Suprapubic skin (tissue), 4 donors: Measurements from ENCODE around the gene FER. TPM values are rescaled to one million over a fixed set of nuclear protein-coding genes. Genes with fewer than 3 reads are reported as not detected.

ENCODE experiments used
- DNase-seq, 2 donors: peaks; one replicate each; pipeline ENCODE4 v3.0.0-alpha.2; 2019; ENCODE audit warnings: low spot score in 2 of 2
- H3K27ac ChIP-seq: fragments of 200-600 bp; sonication (generic); one replicate; pipeline ENCODE4 v1.5.1; 2019
- H3K27me3 ChIP-seq: fragments of 200-600 bp; sonication (generic); one replicate; pipeline ENCODE4 v1.5.1; 2019
- H3K36me3 ChIP-seq: fragments of 200-600 bp; sonication (generic); one replicate; pipeline ENCODE4 v1.5.1; 2019
- H3K4me1 ChIP-seq: fragments of 200-600 bp; sonication (generic); one replicate; pipeline ENCODE4 v1.5.1; 2019
- H3K4me3 ChIP-seq: fragments of 200-600 bp; sonication (generic); one replicate; pipeline ENCODE4 v1.5.1; 2019; ENCODE audit warnings: mild to moderate bottlenecking
- H3K9me3 ChIP-seq: fragments of 200-600 bp; sonication (generic); one replicate; pipeline ENCODE4 v1.5.1; 2019
- EP300 ChIP-seq: sonication (generic); formaldehyde crosslinking; IDR thresholded peaks from one replicate; pipeline ENCODE4 v1.6.1; 2017; ENCODE audit warnings: antibody characterized with exemption
- POLR2A ChIP-seq, 2 donors: fragments of 450-650 bp; IDR thresholded peaks; one replicate each; pipeline ENCODE4 v1.6.1; 2017; ENCODE audit warnings: antibody characterized with exemption in 2 of 2, mild to moderate bottlenecking in 2 of 2, moderate library complexity in 2 of 2
- POLR2AphosphoS5 ChIP-seq, 3 donors: sonication (generic); formaldehyde crosslinking; IDR thresholded peaks; one replicate each; pipeline ENCODE4 v1.6.1; 2017; ENCODE audit warnings: antibody characterized with exemption in 3 of 3
- WGBS: methylation state at CpG from one replicate; pipeline ENCODE4 v1.1.5; 2018; 5-methylcytosine and 5-hydroxymethylcytosine counted together
- total RNA-seq, 4 donors: library from RNA; depleted of rRNA; stranded (reverse); fragments of >200 nt; gene quantifications; one replicate each; pipeline ENCODE4 v1.1.0, GENCODE V29; 2016
- TF ChIP-seq, protein P1 (sequence below), 2 donors: fragments of 200-600 bp in 1 of 2; fragments of 450-650 bp in 1 of 2; sonication (generic) in 1 of 2; IDR thresholded peaks; one replicate each; pipeline ENCODE4 v1.5.1; 2016 to 2019; ENCODE audit warnings: antibody characterized with exemption in 2 of 2, mild to moderate bottlenecking in 1 of 2, moderate library complexity in 1 of 2

The FER gene
- total RNA-seq, 4 donors from 2014 or later = 16.1 to 29.9 (median 23.3) TPM

DNA sequence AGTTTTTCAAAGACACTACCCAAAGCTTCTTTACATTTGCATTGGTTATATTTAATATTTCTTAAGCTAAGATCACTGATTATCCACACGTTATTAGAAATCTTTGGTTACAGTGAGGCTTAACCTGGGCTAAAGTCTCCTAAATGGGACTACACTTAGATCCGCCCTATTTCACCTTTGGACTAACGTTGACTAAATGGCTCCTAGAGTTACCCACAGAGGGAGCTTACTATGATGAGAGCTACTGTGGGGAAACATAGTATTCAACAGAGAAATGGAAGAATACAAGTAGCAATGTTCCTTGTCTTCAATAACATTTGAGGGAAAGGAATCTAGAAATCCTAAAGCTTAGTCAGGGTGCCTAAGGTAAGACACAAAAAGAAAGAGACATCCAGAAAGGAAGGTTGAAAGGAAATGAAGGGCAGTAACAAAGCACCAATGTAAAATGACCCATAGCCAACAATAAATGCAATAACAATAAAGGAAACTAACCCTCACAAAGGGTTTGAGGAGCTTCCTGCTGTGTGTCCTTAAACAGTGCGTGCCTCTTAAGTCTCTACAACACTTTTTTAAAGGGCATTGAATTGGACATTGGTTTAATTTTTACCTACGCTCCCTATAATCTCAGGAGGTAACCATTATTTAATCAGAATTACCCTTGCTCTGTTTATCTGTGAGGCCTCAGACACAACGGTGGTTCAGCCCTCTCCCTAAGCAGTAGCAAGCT lies 445.0 kb downstream of the FER start:
- WGBS = 85% methylated on average over 6 of the region's 6 CpGs
- no peaks in the 10 kb centered on the region for H3K27me3 ChIP-seq
- peaks cover 11% of the 10 kb centered on the region for H3K36me3 ChIP-seq
- no peak for DNase-seq
- no peaks in the 10 kb centered on the region for H3K9me3 ChIP-seq
- peaks cover 20% of the 10 kb centered on the region for H3K4me1 ChIP-seq
- H3K27ac ChIP-seq = no peak overlapping the region
- TF ChIP-seq POLR2AphosphoS5 (IDR thresholded peaks at IDR 0.05) (no peak), EP300 (no peak), POLR2A (IDR thresholded peaks at IDR 0.05) (no peak)
- TF ChIP-seq, protein P1, sequence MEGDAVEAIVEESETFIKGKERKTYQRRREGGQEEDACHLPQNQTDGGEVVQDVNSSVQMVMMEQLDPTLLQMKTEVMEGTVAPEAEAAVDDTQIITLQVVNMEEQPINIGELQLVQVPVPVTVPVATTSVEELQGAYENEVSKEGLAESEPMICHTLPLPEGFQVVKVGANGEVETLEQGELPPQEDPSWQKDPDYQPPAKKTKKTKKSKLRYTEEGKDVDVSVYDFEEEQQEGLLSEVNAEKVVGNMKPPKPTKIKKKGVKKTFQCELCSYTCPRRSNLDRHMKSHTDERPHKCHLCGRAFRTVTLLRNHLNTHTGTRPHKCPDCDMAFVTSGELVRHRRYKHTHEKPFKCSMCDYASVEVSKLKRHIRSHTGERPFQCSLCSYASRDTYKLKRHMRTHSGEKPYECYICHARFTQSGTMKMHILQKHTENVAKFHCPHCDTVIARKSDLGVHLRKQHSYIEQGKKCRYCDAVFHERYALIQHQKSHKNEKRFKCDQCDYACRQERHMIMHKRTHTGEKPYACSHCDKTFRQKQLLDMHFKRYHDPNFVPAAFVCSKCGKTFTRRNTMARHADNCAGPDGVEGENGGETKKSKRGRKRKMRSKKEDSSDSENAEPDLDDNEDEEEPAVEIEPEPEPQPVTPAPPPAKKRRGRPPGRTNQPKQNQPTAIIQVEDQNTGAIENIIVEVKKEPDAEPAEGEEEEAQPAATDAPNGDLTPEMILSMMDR (IDR thresholded peaks at IDR 0.05) = no peak
- no peak overlapping the region for H3K4me3 ChIP-seq

DNA sequence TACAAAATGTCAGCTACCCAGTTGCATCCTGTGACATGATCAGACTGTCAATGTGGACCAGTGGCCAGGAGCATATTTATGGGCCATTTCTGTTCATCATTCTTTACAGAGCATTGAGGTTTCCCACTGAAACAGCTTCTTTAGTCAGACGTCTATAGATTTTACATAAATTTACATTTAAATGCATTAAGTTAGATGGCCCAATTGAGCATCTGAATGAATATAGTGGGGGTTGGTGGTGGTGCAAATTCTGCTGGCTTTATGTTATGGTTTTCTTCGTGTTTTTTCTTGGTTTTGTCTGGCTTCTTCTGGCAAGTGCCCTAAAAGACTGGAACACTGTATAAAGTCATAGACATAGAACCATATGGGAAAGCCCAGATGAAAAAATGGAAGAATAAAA lies 448.0 kb downstream of the FER start:
- TF ChIP-seq POLR2A (IDR thresholded peaks at IDR 0.05) (no peak), EP300 (no peak), POLR2AphosphoS5 (IDR thresholded peaks at IDR 0.05) (no peak)
- TF ChIP-seq, protein P1 (IDR thresholded peaks at IDR 0.05) = no peak
- WGBS = 79% methylated on average over 2 of the region's 2 CpGs
- Histone ChIP-seq H3K4me3 (no peak overlapping the region), H3K9me3 (no peaks in the 10 kb centered on the region), H3K4me1 (peaks cover 18% of the 10 kb centered on the region), H3K36me3 (no peaks in the 10 kb centered on the region), H3K27ac (no peak overlapping the region), H3K27me3 (no peaks in the 10 kb centered on the region)
- DNase-seq = no peak

DNA sequence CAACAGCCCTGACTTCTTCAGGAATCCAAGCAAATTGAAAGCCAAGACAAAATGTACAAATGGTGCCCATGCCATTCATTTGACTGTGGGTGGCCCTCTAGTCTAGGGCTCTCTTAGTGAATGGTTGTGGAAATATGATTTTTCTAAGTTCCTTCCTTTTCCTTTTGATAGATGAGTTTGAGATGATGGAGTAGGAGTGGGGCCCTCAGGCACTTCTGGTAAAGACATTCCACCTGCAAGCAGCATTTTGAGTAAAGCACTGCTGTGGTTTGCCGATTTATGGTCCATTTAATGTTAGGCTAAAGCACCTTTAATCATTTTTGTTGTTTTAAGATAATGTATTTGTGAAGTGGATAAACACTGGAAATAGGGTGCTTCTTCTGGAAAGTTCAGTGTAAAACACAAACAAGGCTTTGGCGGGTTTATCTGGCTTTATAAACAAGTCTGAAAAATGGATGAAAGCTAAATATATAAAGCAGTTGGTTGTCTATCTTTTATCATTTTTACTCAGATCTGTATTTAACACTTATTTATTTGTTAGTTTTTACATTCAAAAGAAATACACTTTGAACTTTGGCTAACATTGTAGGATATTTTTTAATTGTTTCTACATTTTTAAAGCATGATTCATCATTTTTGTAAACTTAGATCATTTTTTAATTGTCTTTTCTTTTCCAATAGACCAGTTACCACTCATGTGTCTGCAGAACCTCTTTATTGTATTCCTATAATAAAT lies 448.6 kb downstream of the FER start:
- H3K9me3 ChIP-seq = no peaks in the 10 kb centered on the region
- H3K4me3 ChIP-seq = no peak overlapping the region
- no peaks in the 10 kb centered on the region for H3K27me3 ChIP-seq
- no peaks in the 10 kb centered on the region for H3K36me3 ChIP-seq
- H3K27ac ChIP-seq = no peak overlapping the region
- no peak for TF ChIP-seq EP300
- TF ChIP-seq, protein P1 (IDR thresholded peaks at IDR 0.05) = no peak
- no peak for TF ChIP-seq POLR2A (IDR thresholded peaks at IDR 0.05)
- TF ChIP-seq POLR2AphosphoS5 (IDR thresholded peaks at IDR 0.05) = no peak
- DNase-seq = no peak
- WGBS = 86% methylated on average over 2 of the region's 2 CpGs
- peaks cover 12% of the 10 kb centered on the region for H3K4me1 ChIP-seq

DNA sequence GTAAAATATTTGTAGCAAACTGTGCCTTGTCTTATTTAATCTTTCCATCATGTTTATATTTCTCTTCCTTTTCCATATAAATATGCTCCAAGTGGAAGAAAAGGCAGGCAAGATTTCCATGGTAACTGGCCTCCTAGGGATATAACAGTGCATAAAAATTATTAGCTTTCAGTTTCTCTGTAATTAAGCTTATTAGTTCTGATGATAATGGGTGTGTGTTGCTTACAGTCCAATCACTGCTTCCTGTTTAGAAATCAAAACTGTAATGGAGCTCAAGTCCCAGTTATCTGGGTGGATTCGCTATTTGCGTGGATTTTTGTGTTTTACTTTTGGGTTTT lies 449.1 kb downstream of the FER start:
- 93% methylated on average over 2 of the region's 2 CpGs for WGBS
- no peak for DNase-seq

DNA sequence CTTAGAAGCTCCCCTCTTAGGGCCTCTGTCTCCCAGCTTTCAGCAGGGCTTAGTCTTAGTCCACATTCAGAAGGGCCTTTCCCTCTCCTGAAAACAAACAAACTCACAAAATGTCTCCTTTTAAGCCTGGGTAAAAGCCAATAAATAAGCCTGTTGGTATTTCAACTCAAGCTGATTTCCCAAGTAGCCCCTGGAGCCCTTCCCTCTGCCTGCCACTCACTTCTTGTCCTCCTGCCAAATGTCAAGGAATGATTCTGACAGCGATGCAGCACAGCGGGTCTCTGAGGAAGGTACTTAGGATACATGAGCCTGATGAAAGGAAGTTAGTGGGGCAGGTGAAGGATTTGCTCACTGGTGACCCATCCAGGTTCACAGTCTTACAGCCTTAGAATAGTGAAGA lies 451.6 kb downstream of the FER start:
- TF ChIP-seq POLR2AphosphoS5 (IDR thresholded peaks at IDR 0.05) (no peak), POLR2A (IDR thresholded peaks at IDR 0.05) (no peak), EP300 (no peak)
- TF ChIP-seq, protein P1 (IDR thresholded peaks at IDR 0.05) = no peak
- H3K36me3 ChIP-seq = no peaks in the 10 kb centered on the region
- H3K27me3 ChIP-seq = no peaks in the 10 kb centered on the region
- WGBS = 55% methylated on average over 2 of the region's 2 CpGs
- peaks cover 4% of the 10 kb centered on the region for H3K9me3 ChIP-seq
- H3K27ac ChIP-seq = no peak overlapping the region
- H3K4me3 ChIP-seq = no peak overlapping the region
- no peak for DNase-seq
- peaks cover 3% of the 10 kb centered on the region for H3K4me1 ChIP-seq

More for the DNA sequence above, 449.1 kb downstream of the FER start:
- H3K36me3 ChIP-seq = no peaks in the 10 kb centered on the region
- no peak overlapping the region for H3K27ac ChIP-seq
- TF ChIP-seq, protein P1 (IDR thresholded peaks at IDR 0.05) = no peak
- TF ChIP-seq EP300 = no peak
- TF ChIP-seq POLR2AphosphoS5 (IDR thresholded peaks at IDR 0.05) = no peak
- TF ChIP-seq POLR2A (IDR thresholded peaks at IDR 0.05) = no peak
- H3K4me1 ChIP-seq = peaks cover 6% of the 10 kb centered on the region
- H3K4me3 ChIP-seq = no peak overlapping the region
- H3K9me3 ChIP-seq = no peaks in the 10 kb centered on the region
- no peaks in the 10 kb centered on the region for H3K27me3 ChIP-seq
